HG03575 (cell line): ENCODE data around the gene AFP.

Experiments used
- ATAC-seq: cut with Tn5 transposase; IDR thresholded peaks from one replicate; pipeline ENCODE4 v1.9.1; 2021; ENCODE audit not compliant: unreplicated experiment, insufficient number of reproducible peaks, low FRiP score; ENCODE audit errors: extremely low read depth

Gene AFP

GRCh38 chr4:73411731-73412414, 24.1 kb upstream of the AFP start:
- ATAC-seq: no peak

DNA sequence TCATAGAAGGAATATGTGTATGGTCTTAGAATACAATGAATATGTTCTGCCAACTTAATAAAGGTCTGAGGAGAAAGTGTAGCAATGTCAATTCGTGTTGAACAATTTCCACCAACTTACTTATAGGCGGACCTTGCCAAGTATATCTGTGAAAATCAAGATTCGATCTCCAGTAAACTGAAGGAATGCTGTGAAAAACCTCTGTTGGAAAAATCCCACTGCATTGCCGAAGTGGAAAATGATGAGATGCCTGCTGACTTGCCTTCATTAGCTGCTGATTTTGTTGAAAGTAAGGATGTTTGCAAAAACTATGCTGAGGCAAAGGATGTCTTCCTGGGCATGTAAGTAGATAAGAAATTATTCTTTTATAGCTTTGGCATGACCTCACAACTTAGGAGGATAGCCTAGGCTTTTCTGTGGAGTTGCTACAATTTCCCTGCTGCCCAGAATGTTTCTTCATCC, 22.7 kb upstream of the AFP start:
- ATAC-seq: no peak

DNA sequence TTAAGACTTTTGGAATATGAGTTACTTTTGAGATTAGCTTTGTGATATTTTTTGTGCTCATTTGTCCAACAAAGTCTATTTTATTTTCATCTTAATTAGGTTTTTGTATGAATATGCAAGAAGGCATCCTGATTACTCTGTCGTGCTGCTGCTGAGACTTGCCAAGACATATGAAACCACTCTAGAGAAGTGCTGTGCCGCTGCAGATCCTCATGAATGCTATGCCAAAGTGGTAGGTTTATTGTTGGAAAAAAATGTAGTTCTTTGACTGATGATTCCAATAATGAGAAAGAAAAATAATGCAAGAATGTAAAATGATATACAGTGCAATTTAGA, 21.1 kb upstream of the AFP start:
- no peak for ATAC-seq

GRCh38 chr4:73415807-73416238, 20.2 kb upstream of the AFP start:
- ATAC-seq: no peak

- no peak for ATAC-seq
Observed at GRCh38 chr4:73416423-73417087, 19.5 kb upstream of the AFP start.

GRCh38 chr4:73417342-73417741, 18.7 kb upstream of the AFP start:
- no peak for ATAC-seq

DNA sequence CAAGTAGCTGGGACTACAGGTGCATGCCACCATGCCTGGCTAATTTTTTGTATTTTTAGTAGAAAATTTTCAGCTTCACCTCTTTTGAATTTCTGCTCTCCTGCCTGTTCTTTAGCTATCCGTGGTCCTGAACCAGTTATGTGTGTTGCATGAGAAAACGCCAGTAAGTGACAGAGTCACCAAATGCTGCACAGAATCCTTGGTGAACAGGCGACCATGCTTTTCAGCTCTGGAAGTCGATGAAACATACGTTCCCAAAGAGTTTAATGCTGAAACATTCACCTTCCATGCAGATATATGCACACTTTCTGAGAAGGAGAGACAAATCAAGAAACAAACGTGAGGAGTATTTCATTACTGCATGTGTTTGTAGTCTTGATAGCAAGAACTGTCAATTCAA, 18.0 kb upstream of the AFP start:
- no peak for ATAC-seq

DNA sequence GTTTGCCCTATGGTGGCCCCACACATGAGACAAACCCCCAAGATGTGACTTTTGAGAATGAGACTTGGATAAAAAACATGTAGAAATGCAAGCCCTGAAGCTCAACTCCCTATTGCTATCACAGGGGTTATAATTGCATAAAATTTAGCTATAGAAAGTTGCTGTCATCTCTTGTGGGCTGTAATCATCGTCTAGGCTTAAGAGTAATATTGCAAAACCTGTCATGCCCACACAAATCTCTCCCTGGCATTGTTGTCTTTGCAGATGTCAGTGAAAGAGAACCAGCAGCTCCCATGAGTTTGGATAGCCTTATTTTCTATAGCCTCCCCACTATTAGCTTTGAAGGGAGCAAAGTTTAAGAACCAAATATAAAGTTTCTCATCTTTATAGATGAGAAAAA, 17.3 kb upstream of the AFP start:
- no peak for ATAC-seq

- ATAC-seq: no peak
Observed at GRCh38 chr4:73419106-73420038, 16.6 kb upstream of the AFP start.

GRCh38 chr4:73420615-73421014, 15.4 kb upstream of the AFP start:
- ATAC-seq: no peak

DNA sequence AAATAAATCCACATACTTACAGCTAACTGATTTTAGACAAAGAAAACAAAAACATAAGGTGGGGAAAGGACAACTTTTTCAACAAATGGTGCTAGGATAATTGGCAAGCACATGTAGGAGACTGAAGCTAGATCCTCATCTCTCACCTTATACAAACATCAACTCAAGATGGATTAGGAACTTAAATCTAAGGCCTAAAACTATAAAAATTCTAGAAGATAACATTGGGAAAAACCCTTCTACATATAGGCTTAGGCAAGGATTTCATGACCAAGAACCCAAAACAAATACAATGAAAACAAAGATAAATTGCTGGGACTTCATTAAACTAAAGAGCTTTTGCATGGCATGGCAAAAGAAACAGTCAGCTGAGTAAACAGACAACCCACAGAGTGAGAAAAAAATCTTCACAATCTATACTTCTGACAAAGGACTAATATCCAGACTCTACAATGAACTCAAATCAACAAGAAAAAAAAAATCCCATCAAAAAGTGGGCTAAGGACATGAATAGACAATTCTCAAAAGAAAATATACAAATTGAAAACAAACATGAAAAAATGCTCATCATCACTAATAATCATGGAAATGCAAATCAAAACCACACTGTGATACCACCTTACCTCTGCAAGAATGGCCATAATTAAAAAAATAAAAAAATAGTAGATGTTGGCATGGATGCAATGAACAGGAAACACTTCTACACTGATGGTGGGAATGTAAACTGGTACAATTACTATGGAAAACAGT, 14.1 kb upstream of the AFP start:
- no peak for ATAC-seq

DNA sequence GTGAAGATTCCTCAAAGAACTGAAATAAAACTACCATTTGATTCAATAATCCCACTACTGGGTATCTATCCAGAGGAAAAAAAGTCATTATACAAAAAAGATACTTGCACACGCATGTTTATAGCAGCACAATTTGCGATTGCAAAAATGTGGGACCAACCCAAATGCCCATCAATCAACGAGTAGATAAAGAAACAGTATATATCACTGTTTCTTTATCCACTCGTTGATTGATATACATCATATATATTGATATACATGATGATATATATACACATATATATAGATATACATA, 13.6 kb upstream of the AFP start:
- no peak for ATAC-seq

GRCh38 chr4:73423184-73423583, 12.8 kb upstream of the AFP start:
- ATAC-seq: no peak

DNA sequence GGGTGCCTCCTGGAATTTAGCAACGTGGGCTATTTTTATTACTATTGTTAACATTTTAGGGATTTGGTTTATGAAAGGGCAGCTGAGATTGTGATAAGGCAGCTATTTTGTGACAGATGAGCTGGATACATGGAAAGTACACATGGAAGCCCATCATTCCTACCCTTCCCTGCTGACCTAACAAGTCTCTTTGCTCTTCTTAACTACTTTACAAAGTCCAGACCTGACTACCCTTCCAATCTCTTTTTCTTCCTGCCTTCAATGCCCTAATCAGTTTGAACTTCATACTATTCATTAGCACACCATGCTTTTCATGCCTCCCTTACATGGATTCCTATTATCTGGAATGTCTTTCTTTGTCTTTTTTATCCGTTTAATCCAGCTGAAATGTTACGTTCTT, 9.4 kb upstream of the AFP start:
- ATAC-seq: no peak

- ATAC-seq: no peak
Observed at GRCh38 chr4:73429118-73429517, 6.9 kb upstream of the AFP start.

- no peak for ATAC-seq
Observed at GRCh38 chr4:73429826-73430587, 6.0 kb upstream of the AFP start.

GRCh38 chr4:73431813-73432168, 4.2 kb upstream of the AFP start:
- no peak for ATAC-seq

- ATAC-seq: no peak
Observed at GRCh38 chr4:73432169-73433000, 3.6 kb upstream of the AFP start.
